ENCODE measurements around the gene LAMTOR2.

LAMTOR2 gene

GRCh38 chr1:156099282-156099681 lies 44.7 kb downstream of the LAMTOR2 start:
- no peak for DNase-seq

- DNase-seq: no peak
Observed at GRCh38 chr1:156100205-156100995, 45.8 kb downstream of the LAMTOR2 start.

- no peak for DNase-seq
Observed at GRCh38 chr1:156101880-156102279, 47.3 kb downstream of the LAMTOR2 start.

GRCh38 chr1:156102633-156103511 lies 48.3 kb downstream of the LAMTOR2 start:
- DNase-seq: no peak

- DNase-seq: peak; percentile 48
Observed at GRCh38 chr1:156103521-156103947, 49.0 kb downstream of the LAMTOR2 start.

- peak; percentile 46 for DNase-seq
Observed at GRCh38 chr1:156104065-156104810, 49.7 kb downstream of the LAMTOR2 start.

- DNase-seq: no peak
Observed at GRCh38 chr1:156104861-156105832, 50.6 kb downstream of the LAMTOR2 start.

- DNase-seq: no peak
Observed at GRCh38 chr1:156106624-156107488, 52.3 kb downstream of the LAMTOR2 start.

- DNase-seq: no peak
Observed at GRCh38 chr1:156108057-156108456, 53.5 kb downstream of the LAMTOR2 start.

Data from CD4-positive, alpha-beta T cell treated with Interleukin-17A for 4 hours (primary cell).